HG03175 (cell line): Measurements from ENCODE around the gene SPINDOC.
"Not testable (repeated sequence)": the region's sequence is repeated elsewhere in the genome, so short reads cannot be mapped to it uniquely, and the experiment has no call there.

Experiments
- ATAC-seq: cut with Tn5 transposase; IDR thresholded peaks from one replicate; pipeline ENCODE4 v1.9.1; 2021; ENCODE audit warnings: mild to moderate bottlenecking, moderate library complexity; ENCODE audit not compliant: unreplicated experiment

The SPINDOC gene

DNA sequence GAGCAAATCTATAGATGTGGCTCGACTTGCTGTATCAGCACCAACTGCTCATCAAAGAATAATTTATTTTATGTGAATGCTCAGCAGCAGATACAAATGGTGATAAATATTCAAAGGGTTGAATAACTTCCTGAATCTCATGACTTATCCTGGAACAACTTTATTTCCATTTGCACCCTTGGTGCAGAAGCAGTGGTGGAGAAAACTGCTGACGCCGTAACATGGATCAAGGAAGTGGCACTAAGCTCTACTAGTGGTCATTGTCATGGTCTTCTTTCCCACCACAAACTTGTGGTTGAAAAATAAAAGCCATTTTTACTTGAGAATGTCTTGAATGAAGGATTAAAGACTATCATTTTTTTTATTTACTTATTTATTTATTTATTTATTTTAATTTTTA, 40.2 kb downstream of the SPINDOC start:
- ATAC-seq: no peak

DNA sequence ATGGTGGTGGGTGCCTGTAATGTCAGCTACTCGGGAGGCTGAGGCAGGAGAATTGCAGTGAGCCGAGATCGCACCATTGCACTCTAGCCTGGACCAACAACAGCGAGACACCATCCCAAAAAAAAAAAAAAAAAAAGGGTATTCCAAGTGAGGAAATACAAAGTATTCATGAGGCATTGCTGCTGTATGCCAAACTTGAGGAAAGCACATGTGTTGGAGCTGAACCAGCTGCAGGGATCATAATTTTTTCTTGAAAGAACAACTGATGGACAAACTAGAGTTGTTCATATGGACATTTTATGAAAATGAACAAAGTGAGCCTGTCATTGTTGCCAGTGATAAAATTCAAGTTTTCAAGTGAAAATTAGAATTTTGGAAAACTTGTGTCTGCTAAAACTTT, 41.4 kb downstream of the SPINDOC start:
- no peak for ATAC-seq

DNA sequence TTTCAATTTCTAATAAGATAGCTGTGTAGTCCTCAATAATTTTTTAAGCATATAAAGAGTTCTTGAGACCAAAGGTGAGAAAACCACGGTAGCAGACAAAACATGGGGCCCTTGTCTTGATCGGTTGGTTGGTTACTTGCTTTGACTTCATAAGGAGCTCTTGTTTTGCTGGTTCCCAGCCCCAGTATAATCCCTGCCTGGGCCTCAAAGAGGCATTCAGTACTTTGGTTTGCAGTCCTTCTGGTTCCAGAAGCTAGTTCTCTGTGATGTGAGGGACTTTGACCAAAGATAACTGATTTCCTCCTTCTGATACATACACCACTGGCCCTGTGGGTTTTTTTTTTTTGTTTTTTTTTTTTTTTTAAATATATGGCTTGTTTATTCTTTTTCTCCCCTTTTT, 42.7 kb downstream of the SPINDOC start:
- ATAC-seq: no peak

DNA sequence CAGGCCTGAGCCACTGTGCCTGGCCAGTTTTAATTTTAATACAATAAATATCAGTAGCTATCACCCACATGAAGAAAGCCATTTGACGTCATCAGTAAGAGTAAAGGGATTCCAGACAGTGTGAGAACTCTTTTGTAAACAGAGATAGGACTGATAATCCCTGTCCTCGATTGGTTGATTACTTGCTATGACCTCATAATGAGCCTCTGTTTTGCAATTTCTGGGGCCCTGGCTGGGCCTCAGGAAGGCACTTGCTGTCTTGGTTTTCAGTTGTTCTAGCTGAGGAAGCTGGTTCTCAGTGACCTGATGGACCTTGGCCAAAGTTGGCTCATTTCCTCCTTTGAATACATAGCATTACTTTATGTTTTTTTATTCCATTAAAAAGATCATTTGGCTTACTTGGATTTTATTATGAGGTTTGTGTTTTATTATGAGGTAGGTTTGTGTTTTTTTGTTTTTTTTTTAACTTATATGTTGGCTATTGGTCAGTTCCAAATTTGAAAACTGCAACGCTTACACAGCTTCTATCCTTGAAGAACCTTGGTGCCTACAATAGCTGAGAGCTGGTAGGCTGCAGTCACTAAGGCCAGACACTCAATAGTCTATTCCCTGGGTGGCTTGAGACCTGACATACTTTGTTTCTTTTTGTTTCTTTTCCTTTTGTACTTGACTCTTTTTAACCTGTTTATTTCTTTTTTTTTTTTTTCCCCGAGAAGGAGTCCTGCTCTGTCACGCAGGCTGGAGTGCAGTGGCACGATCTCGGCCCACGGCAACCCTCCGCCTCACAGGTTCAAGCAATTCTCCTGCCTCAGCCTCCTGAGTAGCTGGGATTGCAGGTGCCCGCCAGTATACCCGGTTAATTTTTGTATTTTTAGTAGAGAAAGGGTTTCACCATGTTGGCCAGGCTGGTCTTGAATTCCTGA, 45.6 kb downstream of the SPINDOC start:
- ATAC-seq: no peak

DNA sequence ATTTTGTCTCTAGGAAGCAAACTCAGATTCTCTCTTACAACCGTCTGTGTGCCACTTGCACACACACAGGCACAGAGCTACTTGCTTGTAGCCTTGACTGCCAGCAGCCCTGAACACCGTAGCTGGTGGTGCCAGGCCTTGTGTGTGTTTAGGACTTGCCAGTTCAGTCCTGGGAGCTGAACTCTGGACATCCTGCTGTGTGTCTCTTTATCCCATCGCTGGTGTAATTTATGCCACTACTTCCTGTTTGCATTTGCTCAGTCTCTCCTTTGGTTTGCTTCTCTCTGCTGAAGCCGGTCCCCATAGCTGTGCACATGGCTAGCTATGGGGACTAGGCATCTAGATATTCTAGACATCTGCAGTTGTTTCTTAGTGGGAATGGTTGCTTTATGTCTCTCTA, 49.7 kb downstream of the SPINDOC start:
- no peak for ATAC-seq

DNA sequence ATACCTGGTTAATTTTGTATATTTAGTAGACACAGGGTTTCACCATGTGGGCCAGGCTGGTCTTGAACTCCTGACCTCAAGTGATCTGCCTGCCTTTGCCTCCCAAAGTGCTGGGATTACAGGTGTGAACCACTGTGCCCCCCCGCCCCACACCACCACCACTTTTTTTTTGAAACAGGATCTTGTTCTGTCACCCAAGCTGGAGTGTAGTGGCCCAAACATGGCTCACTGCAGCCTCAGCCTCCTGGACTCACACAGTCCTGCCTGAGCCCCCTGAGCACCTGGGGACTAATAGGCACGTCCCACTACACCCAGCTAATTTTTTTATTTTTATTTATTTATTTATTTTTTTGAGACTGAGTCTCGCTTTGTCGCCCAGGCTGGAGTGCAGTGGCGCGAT, 50.4 kb downstream of the SPINDOC start:
- not testable (repeated sequence) for ATAC-seq

DNA sequence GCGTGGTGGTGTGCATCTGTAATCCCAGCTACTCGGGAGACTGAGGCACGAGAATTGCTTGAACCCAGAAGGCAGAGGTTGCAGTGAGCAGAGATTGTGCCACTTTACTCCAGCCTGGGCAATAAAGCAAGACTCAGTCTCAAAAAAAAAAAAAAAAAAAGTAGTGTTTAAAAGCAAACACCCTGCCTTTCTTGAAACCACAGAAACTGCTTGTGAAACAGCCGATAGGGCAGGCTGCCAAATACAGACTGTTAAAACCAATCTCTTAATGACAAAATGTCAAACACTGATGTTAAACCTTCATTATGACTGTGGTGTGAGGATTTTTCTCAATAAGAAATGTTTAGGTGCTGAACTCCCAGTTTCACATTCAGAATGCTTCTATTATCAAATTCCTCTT, 53.0 kb downstream of the SPINDOC start:
- peak; percentile 78 for ATAC-seq

DNA sequence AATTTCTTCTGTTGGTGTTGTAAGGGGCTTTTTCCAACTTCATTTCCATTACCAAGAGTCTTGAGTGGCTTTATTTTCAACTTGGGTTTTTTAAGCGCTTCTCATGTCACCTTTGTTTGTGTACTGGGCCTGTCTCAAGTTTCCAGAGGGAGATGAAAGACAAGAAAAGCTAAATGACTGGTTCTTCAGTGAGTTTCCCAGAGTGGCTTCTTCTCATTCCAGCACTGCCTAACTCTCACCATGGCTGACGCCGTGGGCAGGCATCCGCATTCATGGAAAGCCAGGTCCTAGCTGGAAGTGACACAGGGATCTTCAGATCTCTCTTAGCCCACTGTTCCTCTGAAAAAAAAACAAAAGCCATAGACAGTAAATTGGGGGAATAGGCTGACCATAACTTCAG, 54.3 kb downstream of the SPINDOC start:
- ATAC-seq: no peak

DNA sequence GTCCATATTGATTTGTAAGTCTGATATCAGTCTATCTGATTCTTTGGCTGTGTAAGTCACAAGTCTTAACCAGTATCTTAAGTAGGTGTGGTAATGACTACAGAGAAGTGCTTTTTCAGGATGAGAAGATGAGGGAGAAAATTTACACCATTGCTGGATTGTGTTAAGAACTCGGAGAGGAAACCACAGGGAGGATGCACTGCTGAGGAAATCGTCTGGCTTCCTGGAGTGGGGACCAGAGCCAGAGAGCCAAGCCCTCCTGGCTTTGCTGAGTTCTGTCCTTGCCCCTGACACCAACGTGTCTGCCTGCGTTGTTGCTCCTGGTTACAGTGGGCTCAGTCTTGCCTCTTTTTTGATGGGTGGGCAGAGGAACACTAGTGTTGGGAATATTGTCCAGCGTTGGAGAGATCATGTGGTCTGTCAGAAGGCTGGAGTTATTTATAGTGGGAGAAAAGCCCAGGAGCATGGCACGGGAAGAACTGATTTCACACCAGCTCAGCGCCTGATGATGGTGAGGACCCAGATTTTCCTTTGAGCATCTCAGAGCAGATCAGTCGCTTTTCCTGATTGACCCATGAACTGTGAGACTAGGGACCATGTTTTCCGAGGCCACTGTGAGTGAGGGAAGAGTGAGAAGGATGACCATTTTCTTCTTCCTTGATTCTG, 55.3 kb downstream of the SPINDOC start:
- ATAC-seq: no peak

DNA sequence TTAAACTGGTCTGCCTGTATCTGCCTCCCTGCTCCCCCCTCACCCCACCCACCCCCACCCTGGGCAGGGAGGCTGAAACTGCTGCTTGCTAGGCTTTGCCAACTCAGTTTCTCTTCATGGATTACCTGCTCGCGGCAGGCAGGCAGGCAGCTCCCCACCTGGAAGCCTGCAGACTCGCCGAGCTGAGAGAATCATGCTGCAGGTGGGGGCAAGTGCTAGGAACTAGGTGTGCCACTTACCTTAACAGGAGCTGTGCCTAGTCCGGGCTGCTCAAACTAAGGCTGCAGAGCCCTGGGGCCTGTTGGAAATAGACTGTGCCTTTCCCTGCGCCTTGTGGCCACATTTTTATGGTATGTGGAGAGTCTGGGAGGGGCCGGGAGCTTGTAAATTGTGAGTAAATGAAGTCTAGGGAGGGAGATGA, 55.9 kb downstream of the SPINDOC start:
- ATAC-seq: no peak

DNA sequence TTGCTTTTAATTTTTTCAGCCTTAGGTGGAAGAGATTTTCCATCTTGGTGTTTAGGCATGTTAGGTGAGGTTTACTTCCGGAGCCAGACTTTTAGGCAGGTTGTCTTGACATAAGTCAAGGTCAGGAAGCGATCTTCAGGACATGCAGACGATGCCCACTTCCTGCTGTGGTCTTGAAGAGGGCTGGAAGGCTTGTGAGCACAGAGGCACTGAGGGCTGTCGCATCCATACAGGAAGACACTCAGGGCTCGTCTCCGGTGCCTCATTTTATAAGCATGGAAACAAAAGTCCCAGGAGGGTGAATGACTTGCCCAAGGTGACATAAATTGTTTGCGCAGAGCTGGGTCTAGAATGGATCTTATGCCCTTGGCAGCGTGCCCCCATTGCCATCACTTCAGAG, 56.4 kb downstream of the SPINDOC start:
- no peak for ATAC-seq

DNA sequence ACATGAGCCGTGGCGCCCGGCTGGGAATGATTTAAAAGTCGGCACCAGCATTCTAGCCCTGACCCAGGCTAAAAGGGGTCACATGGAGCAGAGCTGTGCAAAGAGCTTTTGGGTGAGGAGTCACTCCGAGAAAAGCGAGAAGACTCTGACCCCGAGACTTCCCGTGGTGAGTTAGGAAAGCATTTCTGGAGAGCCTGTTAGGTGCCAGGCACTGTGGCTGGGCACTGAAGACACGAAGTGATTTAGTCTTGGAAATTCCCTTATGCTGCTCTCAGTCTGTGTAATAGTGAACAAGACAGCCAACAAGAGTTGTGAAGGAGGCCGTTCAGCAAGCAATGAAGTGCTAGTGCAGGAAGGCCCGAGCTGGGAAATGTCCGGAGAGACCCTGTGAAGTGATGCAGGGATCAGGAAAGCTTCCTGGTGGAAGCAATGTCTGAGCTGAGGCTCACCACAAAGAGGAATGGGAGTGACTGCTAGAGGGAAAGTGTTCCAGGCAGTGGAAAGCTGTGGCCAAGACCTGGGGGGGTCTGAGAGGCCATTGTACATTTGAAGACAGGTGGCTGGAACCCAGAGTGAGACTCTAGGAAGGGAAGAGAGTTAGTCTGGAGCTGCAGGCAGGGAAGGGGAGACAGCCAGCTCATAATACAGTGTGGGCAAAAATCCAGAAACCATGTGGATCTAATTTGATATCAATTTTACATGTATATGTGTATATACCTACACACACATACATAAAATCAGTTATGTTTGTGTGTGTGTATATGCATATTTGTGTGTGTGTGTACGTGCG, 57.3 kb downstream of the SPINDOC start:
- ATAC-seq: no peak

DNA sequence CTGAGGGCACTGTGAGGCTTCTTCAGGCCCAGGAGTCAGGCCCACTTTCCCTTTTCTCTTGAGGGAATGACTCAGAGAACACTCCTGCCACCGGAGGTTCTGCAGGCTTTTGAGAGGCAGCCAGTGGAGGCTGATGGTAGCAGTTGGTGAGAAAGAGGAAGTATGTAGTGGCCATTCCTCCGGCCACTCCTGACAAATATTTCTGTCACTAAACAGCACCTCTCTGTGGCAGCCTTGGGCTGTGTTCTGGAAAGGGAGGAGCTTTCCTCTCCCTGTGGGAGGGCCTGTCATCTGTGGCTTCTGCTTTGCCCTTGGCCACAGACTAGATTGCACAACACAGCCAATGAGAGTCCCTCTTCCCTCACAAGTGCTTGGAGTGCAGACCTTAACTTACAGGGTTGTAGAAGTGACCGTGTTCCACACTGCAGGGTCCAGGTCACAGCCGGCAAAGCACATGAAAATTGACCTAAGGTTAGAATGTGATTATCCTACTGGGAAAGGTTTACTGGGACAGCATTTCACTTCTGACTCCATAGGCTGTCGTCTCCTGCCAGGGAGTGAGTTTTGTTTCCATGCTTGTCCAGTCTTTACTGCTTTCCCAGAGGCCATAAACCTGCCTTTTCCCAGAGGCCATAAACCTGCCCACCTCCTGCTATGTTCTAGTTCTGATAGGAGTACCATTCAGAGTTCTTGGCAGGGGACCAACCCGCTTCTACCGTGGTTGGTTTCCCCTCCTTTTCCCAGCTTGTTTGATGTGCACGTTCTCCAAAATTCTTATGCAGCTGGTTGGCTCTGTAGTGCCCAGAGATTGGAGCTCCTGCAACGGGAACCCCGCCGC, 58.9 kb downstream of the SPINDOC start:
- ATAC-seq: peak; percentile 95

DNA sequence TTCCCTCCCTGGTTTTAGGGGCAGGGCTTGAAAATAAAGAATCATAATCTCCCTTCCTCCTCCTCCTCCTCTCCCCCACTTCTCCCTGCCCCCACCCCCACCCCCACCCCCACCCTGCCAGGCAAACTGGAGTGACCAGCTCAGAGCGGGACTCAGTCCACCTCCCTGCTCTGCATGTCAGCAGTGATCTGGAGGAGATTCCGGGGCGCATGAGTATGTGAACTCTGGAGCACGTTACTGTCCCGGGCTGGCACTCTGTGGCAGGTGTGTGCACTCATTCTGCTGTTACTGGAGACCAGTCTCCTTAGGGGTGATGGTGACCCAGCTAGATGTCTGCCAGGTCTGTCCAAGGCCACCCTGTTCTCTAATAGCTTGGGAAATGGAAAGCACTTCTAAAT, 59.5 kb downstream of the SPINDOC start:
- no peak for ATAC-seq

DNA sequence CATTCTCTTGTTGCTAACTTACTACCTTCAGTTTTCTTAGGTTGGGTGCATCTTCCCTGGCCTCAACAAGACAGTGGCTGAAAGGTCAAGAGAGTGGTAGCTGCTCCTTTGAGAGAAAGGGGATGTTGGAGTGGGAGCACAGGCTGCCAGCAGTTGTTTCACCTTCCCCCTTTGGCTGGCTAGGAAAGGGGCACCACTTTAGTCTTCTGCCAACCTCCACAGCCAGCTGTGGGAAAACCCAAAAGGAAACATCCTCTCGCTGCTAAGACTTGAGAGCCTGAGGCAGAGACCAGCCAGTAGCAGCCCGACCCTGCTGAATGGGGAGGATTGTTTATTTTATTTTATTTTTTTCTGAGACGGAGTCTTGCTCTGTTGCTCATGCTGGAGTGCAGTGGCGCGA, 60.1 kb downstream of the SPINDOC start:
- no peak for ATAC-seq

DNA sequence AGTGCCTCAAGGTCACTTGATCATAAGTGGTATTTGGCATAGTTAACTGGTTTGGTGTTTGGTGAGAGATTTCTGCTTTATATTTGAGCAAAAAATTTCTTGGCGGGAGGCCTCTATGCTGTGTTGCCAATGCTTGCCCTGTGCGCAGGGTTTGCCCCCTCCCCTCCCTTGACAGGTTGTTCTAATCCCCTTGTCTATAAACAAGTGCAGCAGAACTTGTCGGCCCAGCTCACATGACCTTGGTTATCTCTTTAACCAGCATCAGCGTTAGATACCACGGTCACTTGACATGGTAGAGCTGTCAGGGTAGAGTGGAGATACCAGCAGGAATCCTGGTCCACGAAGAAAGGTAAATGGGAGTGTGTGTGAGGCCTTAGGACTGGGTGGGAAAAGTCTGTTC, 61.3 kb downstream of the SPINDOC start:
- ATAC-seq: no peak

DNA sequence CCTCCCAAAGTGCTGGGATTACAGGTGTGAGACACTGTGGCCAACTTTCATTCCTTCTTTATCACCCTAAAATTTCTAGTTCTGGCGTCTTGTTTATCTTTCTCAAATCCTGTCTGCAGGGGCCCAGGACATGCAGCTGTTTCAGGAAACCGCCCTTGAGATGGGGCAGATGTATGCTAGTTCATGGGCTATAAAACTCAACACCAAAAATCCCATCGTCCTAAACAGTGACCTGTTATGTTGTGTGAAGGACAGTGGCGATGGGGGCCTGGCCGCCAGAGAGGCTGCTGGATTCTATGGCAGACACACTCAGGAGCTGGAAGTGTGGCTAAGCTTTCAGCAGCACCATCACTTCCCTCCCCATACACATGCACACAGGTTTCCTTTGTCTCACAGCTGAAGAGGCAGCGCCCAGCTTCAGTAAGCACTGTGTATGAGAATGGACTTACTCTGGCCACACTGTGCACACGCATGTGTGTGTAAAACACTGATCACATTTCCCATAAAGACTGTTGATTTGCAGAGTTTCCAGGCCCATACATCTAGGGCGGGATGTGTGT, 62.3 kb downstream of the SPINDOC start:
- ATAC-seq: no peak

DNA sequence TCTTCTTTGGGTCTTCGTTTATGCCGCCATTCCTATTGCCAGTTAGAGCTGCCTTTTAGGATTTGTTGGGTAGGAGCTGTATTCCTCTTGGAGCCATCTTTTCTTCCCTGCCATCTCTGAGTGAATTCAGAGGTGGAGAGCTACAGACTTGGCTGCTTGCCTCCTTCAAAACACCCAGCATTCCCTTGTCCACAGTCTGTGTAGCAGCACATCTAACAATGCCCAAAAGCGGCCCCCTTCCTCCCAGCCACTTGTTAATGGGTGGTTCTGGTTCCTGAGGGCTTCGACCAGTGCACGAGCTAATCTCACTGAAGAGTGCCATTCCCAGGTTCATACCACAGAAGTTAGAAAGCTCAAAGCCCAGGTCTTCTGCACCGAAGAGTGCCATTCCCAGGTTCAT, 63.4 kb downstream of the SPINDOC start:
- no peak for ATAC-seq
